NT2/D1 (cell line): ENCODE measurements around the gene SUGP1.
"Not testable (repeated sequence)": the region's sequence is repeated elsewhere in the genome, so short reads cannot be mapped to it uniquely, and the experiment has no call there.

Experiments
- SUZ12 ChIP-seq: IDR thresholded peaks from 2 replicates; pipeline ENCODE4 v1.6.1; 2011; ENCODE audit not compliant: insufficient read length, insufficient read depth; ENCODE audit errors: extremely low read depth
- YY1 ChIP-seq: IDR thresholded peaks from 2 replicates; pipeline ENCODE4 v1.6.1; 2011; ENCODE audit not compliant: insufficient read length, insufficient read depth

GRCh38 chr19:19350756-19351155 lies 30.4 kb upstream of the SUGP1 start:
- not testable (repeated sequence) for TF ChIP-seq YY1, SUZ12
